ENCODE data around the gene APBA2.

DNA sequence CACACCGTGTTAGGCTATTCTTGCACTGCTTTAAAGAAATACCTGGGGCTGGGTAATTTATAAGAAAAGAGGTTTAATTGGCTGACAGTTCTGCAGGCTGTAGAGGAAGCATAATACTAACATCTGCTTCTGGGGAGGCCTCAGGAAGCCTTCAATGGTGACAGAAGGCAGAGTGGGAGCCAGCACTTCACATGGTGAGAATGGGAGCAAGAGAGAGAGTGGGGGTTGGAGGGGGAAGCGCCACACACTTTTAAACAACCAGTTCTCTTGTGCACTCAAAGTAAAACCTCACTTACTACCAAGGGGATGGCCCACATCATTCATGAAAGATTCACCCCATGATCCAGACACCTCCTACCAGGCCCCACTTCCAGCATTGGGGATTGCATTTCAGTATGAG is 181.1 kb downstream of the APBA2 start:
- no peak for TF ChIP-seq POLR2A (IDR thresholded peaks at IDR 0.05; ENCODE audit: low read length)
- TF ChIP-seq GATA1 (IDR thresholded peaks at IDR 0.05; ENCODE audit: low read depth, low read length), result no peak
